GM10266 (cell line): ENCODE measurements around the gene TAX1BP3.
"Not testable (repeated sequence)": the region's sequence is repeated elsewhere in the genome, so short reads cannot be mapped to it uniquely, and the experiment has no call there.

Source experiments
- DNase-seq: peaks from one replicate; pipeline ENCODE4 v3.0.0; 2012; ENCODE audit errors: extremely low spot score
- TF ChIP-seq, protein P1 (sequence below): IDR thresholded peaks from 2 replicates; pipeline ENCODE4 v1.5.1; 2012; ENCODE audit warnings: mild to moderate bottlenecking, low read depth; ENCODE audit not compliant: control insufficient read depth, insufficient read depth; ENCODE audit errors: missing control alignments

Gene TAX1BP3, protein sequence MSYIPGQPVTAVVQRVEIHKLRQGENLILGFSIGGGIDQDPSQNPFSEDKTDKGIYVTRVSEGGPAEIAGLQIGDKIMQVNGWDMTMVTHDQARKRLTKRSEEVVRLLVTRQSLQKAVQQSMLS

DNA sequence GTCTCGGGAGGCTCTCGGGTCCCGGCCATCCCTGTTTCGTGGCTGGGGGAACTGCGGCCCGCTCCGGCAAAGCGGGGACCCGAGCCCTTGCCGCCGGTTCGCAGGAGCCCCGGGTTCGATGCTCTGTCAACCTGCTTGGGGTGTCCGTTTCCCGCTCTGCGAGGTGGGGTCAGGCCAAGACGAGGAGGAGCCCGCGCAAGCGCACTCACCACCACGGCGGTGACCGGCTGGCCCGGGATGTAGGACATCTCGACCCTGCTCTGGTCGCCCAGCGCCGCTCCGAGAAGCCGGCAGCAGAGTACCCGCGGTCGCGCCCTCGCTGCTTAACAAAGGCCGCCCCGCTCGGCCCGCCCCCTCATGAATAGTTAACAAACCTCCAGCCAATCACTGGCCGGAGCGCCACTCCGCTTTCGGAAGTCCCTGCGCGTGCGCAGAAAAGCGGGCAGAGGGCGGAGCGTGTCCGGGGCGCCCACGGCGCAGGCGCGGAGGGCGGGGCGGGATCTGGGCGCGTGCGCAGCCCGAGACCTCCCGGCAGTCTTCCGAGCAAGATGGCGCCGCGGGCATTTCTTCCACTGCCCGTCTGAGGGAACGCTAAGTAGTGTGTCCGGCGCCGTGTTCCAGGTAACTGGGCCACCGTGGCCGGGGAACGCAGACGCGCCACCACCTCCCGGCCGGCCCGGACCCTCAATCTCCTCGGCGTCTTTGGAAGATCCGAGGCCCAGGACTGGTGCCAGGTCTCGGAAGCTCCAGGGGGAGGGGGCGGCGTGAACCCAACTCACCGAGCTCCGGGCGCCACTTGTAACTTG, at the start of gene TAX1BP3, which contains the start of gene EMC6:
TAX1BP3 (minus strand) TSS at position 300 of the 806 bp plus-strand sequence; CDS start at position 248, 52 bp downstream.
EMC6 (plus strand) TSS at position 534 of the 806 bp plus-strand sequence. CDS start 335 bp downstream, outside the sequence.
- TF ChIP-seq, protein P1, sequence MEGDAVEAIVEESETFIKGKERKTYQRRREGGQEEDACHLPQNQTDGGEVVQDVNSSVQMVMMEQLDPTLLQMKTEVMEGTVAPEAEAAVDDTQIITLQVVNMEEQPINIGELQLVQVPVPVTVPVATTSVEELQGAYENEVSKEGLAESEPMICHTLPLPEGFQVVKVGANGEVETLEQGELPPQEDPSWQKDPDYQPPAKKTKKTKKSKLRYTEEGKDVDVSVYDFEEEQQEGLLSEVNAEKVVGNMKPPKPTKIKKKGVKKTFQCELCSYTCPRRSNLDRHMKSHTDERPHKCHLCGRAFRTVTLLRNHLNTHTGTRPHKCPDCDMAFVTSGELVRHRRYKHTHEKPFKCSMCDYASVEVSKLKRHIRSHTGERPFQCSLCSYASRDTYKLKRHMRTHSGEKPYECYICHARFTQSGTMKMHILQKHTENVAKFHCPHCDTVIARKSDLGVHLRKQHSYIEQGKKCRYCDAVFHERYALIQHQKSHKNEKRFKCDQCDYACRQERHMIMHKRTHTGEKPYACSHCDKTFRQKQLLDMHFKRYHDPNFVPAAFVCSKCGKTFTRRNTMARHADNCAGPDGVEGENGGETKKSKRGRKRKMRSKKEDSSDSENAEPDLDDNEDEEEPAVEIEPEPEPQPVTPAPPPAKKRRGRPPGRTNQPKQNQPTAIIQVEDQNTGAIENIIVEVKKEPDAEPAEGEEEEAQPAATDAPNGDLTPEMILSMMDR = no peak
- peak; percentile 100 for DNase-seq

DNA sequence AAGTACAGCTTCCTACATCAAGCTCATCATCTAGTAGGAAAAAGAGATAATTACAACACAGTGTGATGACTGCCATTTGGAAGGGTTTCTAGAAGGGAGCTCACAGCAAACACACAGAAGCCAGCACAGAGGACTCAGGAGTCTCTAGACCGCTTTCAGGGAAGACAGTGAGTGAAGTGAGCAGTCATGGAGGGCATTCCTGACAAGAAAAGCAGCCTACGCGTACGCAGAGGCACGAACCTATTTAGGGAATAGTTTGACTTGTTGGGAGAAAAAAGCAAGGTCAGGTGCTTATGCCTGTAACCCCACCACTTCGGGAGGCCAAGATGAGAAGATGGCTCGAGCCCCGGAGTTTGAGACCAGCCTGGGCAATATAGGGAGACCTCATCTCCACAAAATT, 46.9 kb upstream of the TAX1BP3 start:
- no peak for DNase-seq
- TF ChIP-seq, protein P1 = no peak

DNA sequence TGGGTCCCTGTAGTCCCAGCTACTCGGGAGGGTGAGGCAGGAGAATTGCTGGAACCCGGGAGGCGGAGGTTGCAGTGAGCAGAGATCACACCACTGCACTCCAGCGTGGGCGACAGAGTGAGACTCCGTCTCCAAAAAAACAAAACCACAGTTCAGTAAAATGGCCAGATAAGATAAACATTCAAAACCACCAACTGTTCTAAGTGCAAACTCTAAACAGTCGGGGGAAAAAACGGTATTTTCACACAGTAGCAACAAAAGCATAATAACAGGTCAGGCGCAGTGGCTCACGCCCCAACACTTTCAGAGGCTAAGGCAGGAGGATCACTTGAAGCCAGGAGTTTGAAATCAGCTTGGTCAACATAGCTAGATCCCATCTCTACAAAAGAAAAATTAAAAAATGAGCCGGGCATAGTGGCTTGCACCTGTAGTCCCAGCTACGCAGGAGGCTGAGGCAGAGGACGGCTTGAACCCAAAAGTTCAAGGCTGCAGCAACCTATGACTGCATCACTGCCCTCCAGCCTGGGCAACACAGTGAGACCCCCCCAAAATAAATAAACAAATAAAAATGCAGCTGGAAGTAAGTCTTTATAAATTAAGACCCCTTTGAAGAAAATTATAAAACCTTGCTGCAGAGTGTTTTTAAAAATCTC, 44.6 kb upstream of the TAX1BP3 start:
- peak; percentile 51 for DNase-seq
- TF ChIP-seq, protein P1 = no peak

DNA sequence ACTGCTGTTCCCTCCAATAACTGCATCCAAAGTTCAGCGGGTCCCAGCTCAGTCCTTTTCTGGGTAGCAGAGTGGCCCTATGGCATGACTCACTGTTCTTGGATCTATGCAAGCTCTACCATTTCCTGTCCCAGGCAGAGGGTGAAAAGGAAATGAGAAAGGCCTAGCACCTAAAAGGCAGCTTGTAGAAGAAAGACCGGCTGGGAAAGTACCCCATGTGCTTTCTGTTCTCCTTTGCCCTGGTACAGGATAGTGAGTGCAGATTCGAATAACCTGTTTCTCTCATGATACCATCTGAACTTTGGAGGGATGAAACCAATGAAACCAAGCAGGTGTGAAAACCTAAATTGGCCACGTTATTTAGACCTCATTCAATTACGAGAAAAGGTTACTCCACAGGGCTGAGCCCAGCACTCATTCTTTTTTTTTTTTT, 42.6 kb upstream of the TAX1BP3 start:
- peak; percentile 82 for DNase-seq
- TF ChIP-seq, protein P1 = no peak

DNA sequence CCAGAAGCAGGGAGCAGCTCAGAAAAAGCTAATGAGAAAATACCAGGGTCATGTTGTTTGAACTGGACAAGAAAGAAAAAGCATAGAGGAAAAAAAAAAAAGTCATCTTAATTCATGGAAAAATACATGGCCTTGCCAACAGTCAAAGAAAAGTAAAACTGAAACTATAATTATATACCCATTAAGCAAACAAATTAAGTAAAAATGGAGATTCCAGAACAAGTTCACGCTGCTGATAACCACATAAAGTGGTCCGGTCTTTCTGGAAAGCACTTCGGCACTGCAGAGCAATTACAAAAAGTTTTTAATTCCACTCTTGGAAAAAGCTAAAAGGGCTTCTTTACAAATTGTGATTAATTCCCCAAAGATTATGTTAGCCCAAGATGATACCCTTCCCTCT, 40.0 kb upstream of the TAX1BP3 start:
- TF ChIP-seq, protein P1 = no peak
- DNase-seq = no peak

DNA sequence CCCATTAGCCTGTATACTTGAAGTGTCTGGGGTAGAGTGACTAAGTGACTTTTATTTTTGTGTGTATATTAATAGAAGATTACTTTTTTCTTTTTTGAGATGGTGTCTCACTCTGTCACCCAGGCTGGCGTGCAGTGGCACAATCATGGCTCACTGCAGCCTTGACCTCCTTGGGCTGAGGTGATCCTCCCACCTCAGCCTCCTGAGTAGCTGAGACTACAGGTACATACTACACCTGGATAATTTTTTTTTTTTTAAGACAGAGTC, 37.3 kb upstream of the TAX1BP3 start:
- not testable (repeated sequence) for DNase-seq

DNA sequence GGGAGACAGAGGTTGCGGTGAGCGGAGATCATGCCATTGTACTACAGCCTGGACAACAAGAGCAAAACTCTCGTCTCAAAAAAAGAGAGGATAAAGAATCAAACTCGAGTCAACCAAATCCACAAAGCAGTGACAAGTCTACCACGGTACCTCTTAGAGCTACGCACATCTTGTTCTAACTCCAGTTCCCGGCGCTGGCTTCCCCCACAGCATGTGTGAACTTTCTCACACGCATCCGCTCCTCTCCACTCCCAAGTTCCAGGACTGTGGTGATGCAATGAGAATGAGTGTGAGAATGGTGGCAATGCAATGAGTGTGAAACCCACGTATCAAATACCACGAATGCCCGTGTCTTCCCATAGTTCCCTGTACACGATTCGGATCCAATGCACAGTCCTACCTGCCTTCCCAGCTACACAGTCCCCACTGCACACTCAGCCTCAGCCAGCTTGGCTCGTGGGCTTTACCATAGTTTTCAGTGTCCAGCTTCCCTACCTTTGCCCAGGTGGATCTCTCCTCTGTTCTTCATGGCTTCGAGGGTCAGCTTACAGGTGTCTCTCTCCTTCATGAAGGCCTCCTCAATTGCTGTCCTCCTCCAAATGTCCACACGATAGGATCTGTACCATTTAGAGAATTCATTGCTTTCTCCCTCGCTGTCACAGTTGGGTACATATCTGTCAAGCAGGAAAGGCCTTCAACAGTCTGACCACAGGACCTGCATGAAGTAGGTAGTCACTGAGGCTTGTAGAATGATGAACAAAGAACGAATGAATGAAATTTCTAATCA, 36.7 kb upstream of the TAX1BP3 start:
- TF ChIP-seq, protein P1 = no peak
- DNase-seq = no peak

DNA sequence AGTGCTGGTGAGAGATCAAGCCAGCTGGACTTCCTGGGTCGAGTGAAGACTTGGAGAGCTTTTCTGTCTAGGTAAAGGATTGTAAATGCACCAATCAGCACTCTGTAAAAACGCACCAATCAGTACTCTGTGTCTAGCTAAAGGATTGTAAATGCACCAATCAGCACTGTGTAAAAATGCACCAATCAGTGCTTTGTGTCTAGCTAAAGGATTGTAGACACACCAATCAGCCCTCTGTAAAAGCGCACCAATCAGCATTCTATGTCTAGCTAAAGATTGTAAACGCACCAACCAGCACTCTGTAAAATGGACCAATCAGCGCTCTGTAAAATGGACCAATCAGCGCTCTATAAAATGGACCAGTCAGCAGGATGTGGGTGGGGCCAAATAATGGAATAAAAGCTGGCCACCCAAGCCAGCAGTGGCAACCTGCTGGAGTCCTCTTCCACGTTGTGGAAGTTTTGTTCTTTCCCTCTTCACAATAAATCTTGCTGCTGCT, 33.7 kb upstream of the TAX1BP3 start:
- DNase-seq = not testable (repeated sequence)
